Thymus (tissue), 11 donors: Measurements from ENCODE around the gene PDE5A. TPM values are rescaled to one million over a fixed set of nuclear protein-coding genes. Genes with fewer than 3 reads are reported as not detected.

Experiments
- DNase-seq, 9 donors: peaks; one replicate each; pipeline ENCODE4 v3.0.0-alpha.2; 2013; ENCODE audit warnings: low spot score in 9 of 9, low read depth in 6 of 9, missing footprints in 1 of 9
- H3K27ac ChIP-seq, 2 donors: one replicate each; pipeline ENCODE4 v1.5.1; 2013; ENCODE audit warnings: control low read depth in 1 of 2, low read depth in 1 of 2, low read length in 1 of 2, mild to moderate bottlenecking in 1 of 2, moderate library complexity in 1 of 2
- H3K27me3 ChIP-seq, 2 donors: one replicate each; pipeline ENCODE4 v1.5.1; 2013; ENCODE audit warnings: low read length in 1 of 2; ENCODE audit not compliant: control insufficient read depth in 2 of 2, insufficient read depth in 1 of 2
- H3K36me3 ChIP-seq, 2 donors: one replicate each; pipeline ENCODE4 v1.5.1; 2013; ENCODE audit warnings: low read length in 1 of 2, mild to moderate bottlenecking in 1 of 2, moderate library complexity in 1 of 2; ENCODE audit not compliant: control insufficient read depth in 2 of 2, insufficient read depth in 2 of 2
- H3K4me1 ChIP-seq, 2 donors: one replicate each; pipeline ENCODE4 v1.5.1; 2013; ENCODE audit warnings: low read length in 2 of 2; ENCODE audit not compliant: control insufficient read depth in 2 of 2, insufficient read depth in 2 of 2
- H3K4me3 ChIP-seq, 2 donors: one replicate each; pipeline ENCODE4 v1.5.1; 2013; ENCODE audit warnings: low read length in 2 of 2, control low read depth in 1 of 2, mild to moderate bottlenecking in 1 of 2
- H3K9me3 ChIP-seq, 2 donors: one replicate each; pipeline ENCODE4 v1.5.1; 2013; ENCODE audit warnings: low read length in 1 of 2, mild to moderate bottlenecking in 1 of 2; ENCODE audit not compliant: control insufficient read depth in 2 of 2, insufficient read depth in 1 of 2
- WGBS: extraction: QIAGEN DNeasy Blood & Tissue Kit; methylation state at CpG from one replicate; pipeline ENCODE4 v1.1.7; 2013; 5-methylcytosine and 5-hydroxymethylcytosine counted together
- polyA plus RNA-seq: library from polyadenylated mRNA; stranded (reverse); fragments of 200-250 nt; gene quantifications from one replicate; pipeline ENCODE4 v1.2.3, GENCODE V29; 2013
- total RNA-seq: library from RNA; stranded (reverse); fragments of 120-200 nt; gene quantifications from one replicate; pipeline ENCODE4 v1.2.4, GENCODE V29; 2013
- donor health status: healthy.

Gene PDE5A
- total and polyA plus RNA-seq, 2 donors: 4.6 to 5.2 TPM

DNA sequence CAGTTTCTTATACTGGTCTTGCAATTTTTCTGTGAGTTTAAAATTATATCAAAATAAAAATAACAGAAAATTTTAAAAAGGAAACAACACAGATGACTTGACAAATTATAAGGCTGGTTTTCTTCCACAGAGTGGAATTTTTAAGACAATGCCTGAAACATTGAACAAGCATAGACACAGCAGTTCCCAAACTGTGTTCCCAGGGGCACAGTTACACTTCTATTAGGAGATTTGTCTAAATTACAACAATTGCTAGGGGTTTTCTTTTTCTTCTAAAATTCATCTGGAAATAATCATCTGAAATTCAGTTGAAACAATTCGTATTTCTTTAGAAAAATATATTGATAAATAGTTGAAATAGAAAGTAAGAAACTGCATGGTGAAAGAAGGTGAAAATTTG, 26.2 kb downstream of the PDE5A start:
- Histone ChIP-seq H3K27ac (no peak overlapping the region), H3K9me3 (no peaks in the 10 kb centered on the region), H3K4me3 (no peak overlapping the region), H3K27me3 (no peaks in the 10 kb centered on the region), H3K4me1 (no peaks in the 10 kb centered on the region), H3K36me3 (no peaks in the 10 kb centered on the region)
- no peak for DNase-seq
- 95% methylated on average over 1 of the region's 1 CpG for WGBS

DNA sequence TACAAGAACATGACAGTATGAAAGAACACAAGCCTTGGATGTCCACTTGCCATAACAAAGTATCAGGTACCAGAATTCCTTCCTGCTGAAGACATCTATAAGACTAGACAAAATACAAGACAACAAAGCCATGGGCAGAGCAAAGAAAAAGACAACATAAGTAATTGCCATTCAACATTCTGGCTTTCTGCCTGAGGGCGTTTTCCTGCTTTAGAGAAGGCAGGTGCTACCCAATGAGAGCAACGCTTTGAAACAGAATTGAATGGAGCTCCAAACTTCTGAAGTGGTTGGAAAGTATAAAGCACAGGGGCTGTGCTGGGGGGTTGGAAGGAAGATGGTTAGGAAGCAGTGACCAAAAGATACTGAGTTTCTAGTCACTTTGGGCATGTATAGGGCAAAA, 30.1 kb downstream of the PDE5A start:
- no peaks in the 10 kb centered on the region for H3K27me3 ChIP-seq
- no peaks in the 10 kb centered on the region for H3K4me1 ChIP-seq
- H3K27ac ChIP-seq: no peak overlapping the region
- H3K4me3 ChIP-seq: no peak overlapping the region
- no peaks in the 10 kb centered on the region for H3K9me3 ChIP-seq
- DNase-seq: no peak
- WGBS: 90% methylated on average over 2 of the region's 2 CpGs
- H3K36me3 ChIP-seq: no peaks in the 10 kb centered on the region

DNA sequence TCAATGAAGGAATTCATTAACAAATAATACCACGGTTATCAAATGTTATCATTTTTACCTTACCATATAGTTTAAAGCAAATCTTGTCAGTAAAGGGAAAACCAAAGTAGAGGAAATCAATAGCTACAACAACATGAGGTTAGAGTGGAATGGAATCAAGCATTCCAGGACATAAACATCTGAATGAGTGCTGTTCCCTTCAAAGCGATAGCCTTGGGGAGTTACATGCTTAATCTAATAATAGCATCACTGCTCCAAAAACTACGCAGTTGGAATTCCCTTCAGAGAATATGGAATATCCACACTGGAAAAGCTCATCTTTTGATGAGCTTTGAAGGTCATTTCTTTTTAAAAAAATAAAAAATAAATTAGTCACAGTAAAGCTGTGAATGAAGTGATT, 31.2 kb downstream of the PDE5A start:
- H3K36me3 ChIP-seq: no peaks in the 10 kb centered on the region
- H3K9me3 ChIP-seq: no peaks in the 10 kb centered on the region
- H3K4me3 ChIP-seq: no peak overlapping the region
- no peaks in the 10 kb centered on the region for H3K27me3 ChIP-seq
- DNase-seq: no peak
- 92% methylated on average over 3 of the region's 3 CpGs for WGBS
- H3K27ac ChIP-seq: no peak overlapping the region
- no peaks in the 10 kb centered on the region for H3K4me1 ChIP-seq

DNA sequence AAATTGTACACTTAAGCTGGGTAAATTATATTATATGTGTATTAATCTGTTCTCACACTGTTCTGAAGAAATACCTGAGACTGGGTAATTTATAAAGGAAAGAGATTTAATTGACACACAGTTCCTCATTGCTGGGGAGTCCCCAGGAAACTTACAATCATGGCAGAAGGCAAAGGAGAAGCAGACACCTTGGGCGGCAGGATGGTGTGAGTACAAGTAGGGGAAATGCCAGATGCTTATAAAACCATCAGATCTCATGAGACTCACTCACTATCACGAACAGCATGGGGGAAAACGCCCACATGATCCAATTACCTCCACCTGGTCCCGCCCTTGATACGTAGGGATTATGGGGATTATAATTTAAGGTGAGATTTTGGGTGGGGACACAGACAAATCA, 34.9 kb downstream of the PDE5A start:
- Histone ChIP-seq H3K27me3 (no peaks in the 10 kb centered on the region), H3K4me1 (no peaks in the 10 kb centered on the region), H3K9me3 (no peaks in the 10 kb centered on the region), H3K36me3 (no peaks in the 10 kb centered on the region), H3K27ac (no peak overlapping the region), H3K4me3 (no peak overlapping the region)
- WGBS: 92% methylated on average over 5 of the region's 5 CpGs
- DNase-seq: no peak

DNA sequence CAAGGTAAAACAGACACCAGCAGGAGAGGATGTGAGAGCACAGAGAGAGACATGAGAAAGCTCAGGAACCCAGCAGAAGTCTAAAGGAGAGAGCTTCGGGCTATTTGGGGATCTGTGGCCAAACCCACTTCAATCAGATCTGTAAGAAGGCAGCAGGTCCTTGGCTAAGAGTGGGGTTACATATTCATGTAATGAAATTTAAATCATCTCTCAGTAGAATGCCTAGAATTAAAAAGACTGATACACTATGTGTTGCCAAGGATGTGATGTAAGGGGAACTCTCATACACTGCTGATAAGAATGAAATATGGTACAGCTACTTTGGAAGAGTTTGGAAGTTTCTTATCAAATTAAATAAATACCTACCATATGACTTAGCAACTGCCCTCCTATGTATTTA, 35.8 kb downstream of the PDE5A start:
- no peak for DNase-seq
- no peak overlapping the region for H3K27ac ChIP-seq
- no peaks in the 10 kb centered on the region for H3K36me3 ChIP-seq
- 97% methylated on average over 1 of the region's 1 CpG for WGBS
- no peaks in the 10 kb centered on the region for H3K27me3 ChIP-seq
- no peaks in the 10 kb centered on the region for H3K9me3 ChIP-seq
- H3K4me1 ChIP-seq: no peaks in the 10 kb centered on the region
- H3K4me3 ChIP-seq: no peak overlapping the region

DNA sequence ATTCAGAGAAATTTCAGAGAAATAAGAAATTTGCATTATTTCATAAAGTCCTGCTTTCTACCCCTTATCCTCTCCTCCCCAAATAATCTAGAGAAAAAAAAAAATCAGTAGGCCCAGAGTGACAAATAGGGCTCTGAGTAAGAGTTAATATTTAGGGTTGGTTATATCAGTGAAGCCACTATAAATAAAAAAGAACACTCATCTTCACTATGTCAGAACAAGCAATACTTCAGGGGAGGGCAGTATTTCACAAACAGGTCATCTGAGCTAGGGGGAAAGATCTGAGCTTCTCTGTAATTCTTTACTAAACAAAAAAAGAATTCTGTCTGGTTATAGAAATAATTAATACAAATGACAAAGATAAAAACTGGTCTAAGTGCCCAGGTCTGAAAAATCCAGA, 39.4 kb downstream of the PDE5A start:
- Histone ChIP-seq H3K9me3 (no peaks in the 10 kb centered on the region), H3K4me3 (no peak overlapping the region), H3K27me3 (no peaks in the 10 kb centered on the region), H3K4me1 (no peaks in the 10 kb centered on the region), H3K27ac (no peak overlapping the region), H3K36me3 (no peaks in the 10 kb centered on the region)
- DNase-seq: no peak

- no peaks in the 10 kb centered on the region for H3K9me3 ChIP-seq
- H3K4me3 ChIP-seq: no peak overlapping the region
- no peaks in the 10 kb centered on the region for H3K27me3 ChIP-seq
- H3K27ac ChIP-seq: no peak overlapping the region
- WGBS: 94% methylated on average over 3 of the region's 3 CpGs
- H3K36me3 ChIP-seq: no peaks in the 10 kb centered on the region
- DNase-seq: no peak
- H3K4me1 ChIP-seq: no peaks in the 10 kb centered on the region
Measured at GRCh38 chr4:119587796-119588195, 40.8 kb downstream of the PDE5A start.

DNA sequence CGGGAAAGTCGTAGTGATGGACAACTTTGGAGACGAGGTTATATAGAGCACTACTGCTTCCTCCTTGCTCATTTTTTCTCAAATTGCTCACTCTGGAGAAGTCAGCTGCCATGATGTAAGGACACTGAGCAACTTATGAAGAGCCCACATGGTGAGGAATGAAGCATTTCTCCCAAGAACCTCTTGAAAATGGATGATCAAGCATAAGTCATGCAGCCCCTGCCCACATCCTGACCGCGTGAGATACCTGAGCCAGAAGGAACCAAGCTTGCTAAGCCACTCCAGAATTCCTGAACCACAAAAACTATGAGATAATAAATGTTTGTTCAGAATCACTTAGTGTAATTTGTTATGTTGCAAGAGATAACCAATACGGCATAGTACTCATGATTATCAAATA, 42.8 kb downstream of the PDE5A start:
- 98% methylated on average over 6 of the region's 6 CpGs for WGBS
- H3K36me3 ChIP-seq: no peaks in the 10 kb centered on the region
- no peak overlapping the region for H3K4me3 ChIP-seq
- H3K27ac ChIP-seq: no peak overlapping the region
- no peaks in the 10 kb centered on the region for H3K4me1 ChIP-seq
- no peaks in the 10 kb centered on the region for H3K27me3 ChIP-seq
- H3K9me3 ChIP-seq: no peaks in the 10 kb centered on the region
- no peak for DNase-seq

- Histone ChIP-seq H3K36me3 (no peaks in the 10 kb centered on the region), H3K4me3 (no peak overlapping the region), H3K27me3 (no peaks in the 10 kb centered on the region), H3K9me3 (no peaks in the 10 kb centered on the region), H3K27ac (no peak overlapping the region), H3K4me1 (no peaks in the 10 kb centered on the region)
- no peak for DNase-seq
- WGBS: 97% methylated on average over 3 of the region's 3 CpGs
Measured at GRCh38 chr4:119581190-119581873, 47.3 kb downstream of the PDE5A start.

DNA sequence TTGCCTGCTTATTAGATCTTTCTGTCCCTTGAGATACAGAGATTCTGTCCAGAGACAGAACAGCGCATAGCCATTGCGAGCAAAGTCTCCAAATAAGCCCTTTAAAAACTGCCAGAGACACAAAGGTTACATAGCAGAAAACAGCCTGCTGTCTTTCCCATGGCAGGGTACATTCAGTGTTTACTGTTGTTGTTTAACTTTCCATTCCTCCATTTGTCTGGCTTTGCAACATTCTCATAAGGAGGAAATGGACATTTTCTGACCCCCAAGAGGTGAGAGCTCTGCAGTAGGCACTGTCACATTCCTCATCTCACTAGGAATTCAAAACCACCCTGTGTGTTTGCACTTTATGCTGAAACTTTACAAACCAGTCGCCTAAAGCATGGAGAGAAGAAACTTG, 48.3 kb downstream of the PDE5A start:
- Histone ChIP-seq H3K36me3 (no peaks in the 10 kb centered on the region), H3K4me3 (no peak overlapping the region), H3K27me3 (no peaks in the 10 kb centered on the region), H3K27ac (no peak overlapping the region), H3K9me3 (no peaks in the 10 kb centered on the region), H3K4me1 (no peaks in the 10 kb centered on the region)
- no peak for DNase-seq
- WGBS: 96% methylated on average over 3 of the region's 3 CpGs
